Measurements from ENCODE around the gene MTMR12. TPM values are rescaled to one million over a fixed set of nuclear protein-coding genes. Genes with fewer than 3 reads are reported as not detected.

The MTMR12 gene
- total and polyA plus RNA-seq, 2 of the 13 experiments (the other 11 are each of a cell fraction or from before 2014, with no cell fraction given): 23.4 to 36.6 TPM

GRCh38 chr5:32233696-32234447, 78.9 kb downstream of the MTMR12 start (continued):
- no peak for TF ChIP-seq KIAA2018 (CRISPR knock-in tag; IDR thresholded peaks at IDR 0.05; ENCODE audit: borderline replicate concordance)
- TF ChIP-seq KLF13 (CRISPR knock-in tag; IDR thresholded peaks at IDR 0.05): no peak
- peak; percentile 85 for TF ChIP-seq TFE3 (CRISPR knock-in tag; IDR thresholded peaks at IDR 0.05)
- TF ChIP-seq MEIS1 (CRISPR knock-in tag; IDR thresholded peaks at IDR 0.05; ENCODE audit: borderline replicate concordance): peak; percentile 78; the same call in 1 of the 2 replicates
- TF ChIP-seq ZNF512 (CRISPR knock-in tag; IDR thresholded peaks at IDR 0.05): no peak
- TF ChIP-seq LBX2 (CRISPR knock-in tag; IDR thresholded peaks at IDR 0.05; ENCODE audit: borderline replicate concordance): no peak
- no peak for TF ChIP-seq E2F1 (CRISPR knock-in tag; IDR thresholded peaks at IDR 0.05)
- TF ChIP-seq SIN3B (IDR thresholded peaks at IDR 0.05; ENCODE audit: low read length): no peak
- no peak for TF ChIP-seq ZNF33B (CRISPR knock-in tag; IDR thresholded peaks at IDR 0.05)
- no peak for TF ChIP-seq PRDM15 (CRISPR knock-in tag; IDR thresholded peaks at IDR 0.05)

All from HepG2 (cell line).